H1 (cell line): ENCODE measurements around the gene SPCS3. TPM values are rescaled to one million over a fixed set of nuclear protein-coding genes. Genes with fewer than 3 reads are reported as not detected.

Experiments used
- CTCF ChIA-PET: fragments of 300-600 bp; sonication (Branson Sonifier 250); formaldehyde crosslinking; loops from one replicate; lab custom pipeline; 2021; ENCODE audit not compliant: partially characterized antibody; lab: Charles Lee
- POLR2A ChIA-PET: fragments of 300-600 bp; sonication (Branson Sonifier 250); formaldehyde crosslinking; loops from one replicate; lab custom pipeline; 2021; ENCODE audit warnings: inconsistent platforms; ENCODE audit not compliant: partially characterized antibody; lab: Charles Lee
- DNase-seq, 2 experiments: peaks; one replicate each; pipeline versions ENCODE4 v3.0.0 to v3.0.0-alpha.2; 2010 to 2022; ENCODE audit warnings: low spot score in 2 of 2, low read depth in 1 of 2, mixed read lengths in 1 of 2
- FAIRE-seq: peaks from 2 replicates; lab custom pipeline; 2011; peaks lifted over from hg19 to GRCh38; lab: Jason Lieb, UNC
- H2AFZ ChIP-seq: 2 replicates; pipeline ENCODE4 v1.8.1; 2012; ENCODE audit warnings: low read length, inconsistent platforms
- H2AK5ac ChIP-seq: 2 replicates; pipeline ENCODE4 v1.6.1; 2013; ENCODE audit warnings: low read depth, low read length
- H2BK120ac ChIP-seq: replicated peaks from 2 replicates; pipeline ENCODE3; 2013; ENCODE audit warnings: low read depth, low read length, inconsistent platforms
- H2BK12ac ChIP-seq: 2 replicates; pipeline ENCODE4 v1.6.1; 2013; ENCODE audit warnings: low read depth, low read length
- H2BK15ac ChIP-seq: 2 replicates; pipeline ENCODE4 v1.6.1; 2013; ENCODE audit warnings: low read length
- H2BK20ac ChIP-seq: 2 replicates; pipeline ENCODE4 v1.6.1; 2013; ENCODE audit warnings: low read length
- H2BK5ac ChIP-seq: 2 replicates; pipeline ENCODE4 v1.6.1; 2013; ENCODE audit warnings: low read depth, low read length
- H3K14ac ChIP-seq: 2 replicates; pipeline ENCODE4 v1.6.1; 2013; ENCODE audit warnings: inconsistent platforms; ENCODE audit not compliant: insufficient read length
- H3K18ac ChIP-seq: 2 replicates; pipeline ENCODE4 v1.6.1; 2013; ENCODE audit warnings: low read length; ENCODE audit errors: extremely low read depth
- H3K23ac ChIP-seq: 2 replicates; pipeline ENCODE4 v1.6.1; 2013; ENCODE audit warnings: inconsistent platforms; ENCODE audit not compliant: insufficient read length
- H3K23me2 ChIP-seq: 2 replicates; pipeline ENCODE4 v1.6.1; 2013; ENCODE audit warnings: low read depth, low read length
- H3K27ac ChIP-seq: 2 replicates; pipeline ENCODE4 v1.6.1; 2011; ENCODE audit warnings: low read depth, low read length, inconsistent platforms
- H3K27me3 ChIP-seq, 4 experiments: replicated peaks in 1 of 4; 1 replicate in 1 of 4; 2 replicates in 3 of 4; pipeline versions ENCODE4 v1.6.1 to v1.8.1; 2011 to 2013; ENCODE audit warnings: low read length in 3 of 4, mild to moderate bottlenecking in 3 of 4, inconsistent platforms in 2 of 4, mixed read lengths in 2 of 4, moderate library complexity in 1 of 4; ENCODE audit not compliant: control insufficient read depth in 3 of 4, insufficient read depth in 3 of 4; ENCODE audit errors: extremely low read depth in 1 of 4
- H3K36me3 ChIP-seq, 4 experiments: 2 replicates each; pipeline versions ENCODE4 v1.6.1 to v1.8.1; 2011 to 2013; ENCODE audit warnings: mild to moderate bottlenecking in 4 of 4, low read length in 3 of 4, moderate library complexity in 2 of 4, control low read depth in 1 of 4, inconsistent platforms in 1 of 4; ENCODE audit not compliant: insufficient read depth in 4 of 4, control insufficient read depth in 2 of 4
- H3K4ac ChIP-seq: replicated peaks from 2 replicates; pipeline ENCODE3; 2013; ENCODE audit warnings: low read length, low read depth, mixed read lengths, inconsistent platforms; ENCODE audit not compliant: insufficient read length
- H3K4me1 ChIP-seq, 4 experiments: replicated peaks in 1 of 4; 1 replicate in 1 of 4; 2 replicates in 3 of 4; pipeline versions ENCODE4 v1.6.1 to v1.8.1; 2011 to 2013; ENCODE audit warnings: low read length in 3 of 4, inconsistent platforms in 2 of 4, mixed read lengths in 1 of 4; ENCODE audit not compliant: insufficient read depth in 4 of 4, control insufficient read depth in 3 of 4
- H3K4me2 ChIP-seq, 2 experiments: 2 replicates each; pipeline versions ENCODE4 v1.6.1 to v1.8.1; 2011 to 2013; ENCODE audit warnings: low read depth in 2 of 2, low read length in 2 of 2, control low read depth in 1 of 2, inconsistent platforms in 1 of 2, mild to moderate bottlenecking in 1 of 2; ENCODE audit not compliant: insufficient read depth in 1 of 2
- H3K4me3 ChIP-seq, 4 experiments: fragments of 200-600, 300-600 bp in 1 of 4; sonication (generic), shearing (Covaris generic), sonication (Bioruptor Twin) in 1 of 4; 2 replicates each; pipeline versions ENCODE4 v1.5.1 to v1.8.1; 2011 to 2016; ENCODE audit warnings: low read length in 4 of 4, low read depth in 3 of 4, control low read depth in 2 of 4, inconsistent platforms in 2 of 4, mild to moderate bottlenecking in 2 of 4, mixed read lengths in 1 of 4, moderate library complexity in 1 of 4; ENCODE audit not compliant: insufficient read depth in 2 of 4; ENCODE audit errors: extremely low read depth in 1 of 4
- H3K56ac ChIP-seq: replicated peaks from 2 replicates; pipeline ENCODE3; 2013; ENCODE audit warnings: low read depth, mild to moderate bottlenecking, mixed read lengths, low read length, inconsistent platforms; ENCODE audit not compliant: insufficient read length
- H3K79me1 ChIP-seq: 2 replicates; pipeline ENCODE4 v1.6.1; 2013; ENCODE audit warnings: low read depth, low read length, control low read depth
- H3K79me2 ChIP-seq, 2 experiments: 2 replicates each; pipeline versions ENCODE4 v1.6.1 to v1.8.1; 2012 to 2013; ENCODE audit warnings: low read length in 2 of 2, mild to moderate bottlenecking in 2 of 2, inconsistent platforms in 1 of 2; ENCODE audit not compliant: insufficient read depth in 2 of 2, control insufficient read depth in 1 of 2
- H3K9ac ChIP-seq, 4 experiments: replicated peaks in 1 of 4; 1 replicate in 1 of 4; 2 replicates in 3 of 4; pipeline versions ENCODE4 v1.6.1 to v1.8.1; 2011 to 2013; ENCODE audit warnings: low read depth in 3 of 4, low read length in 3 of 4, control low read depth in 2 of 4, mild to moderate bottlenecking in 2 of 4, moderate library complexity in 2 of 4, inconsistent platforms in 1 of 4; ENCODE audit errors: extremely low read depth in 1 of 4
- H3K9me3 ChIP-seq, 2 experiments: 2 replicates each; pipeline versions ENCODE4 v1.6.1 to v1.8.1; 2012 to 2013; ENCODE audit warnings: mild to moderate bottlenecking in 2 of 2, moderate library complexity in 2 of 2, control low read depth in 1 of 2, inconsistent platforms in 1 of 2, low read depth in 1 of 2, low read length in 1 of 2, mixed read lengths in 1 of 2; ENCODE audit not compliant: insufficient read depth in 2 of 2
- H4K20me1 ChIP-seq, 2 experiments: replicated peaks in 1 of 2; 2 replicates each; pipeline versions ENCODE3 to v1.8.1; 2011 to 2013; ENCODE audit warnings: inconsistent platforms in 2 of 2, low read length in 2 of 2, mild to moderate bottlenecking in 1 of 2; ENCODE audit not compliant: insufficient read depth in 2 of 2, control insufficient read depth in 1 of 2
- H4K5ac ChIP-seq: 2 replicates; pipeline ENCODE4 v1.6.1; 2013; ENCODE audit warnings: low read length, low read depth, mixed read lengths, inconsistent platforms; ENCODE audit not compliant: insufficient read length
- H4K8ac ChIP-seq: 2 replicates; pipeline ENCODE4 v1.8.0; 2013; ENCODE audit warnings: mild to moderate bottlenecking, moderate library complexity, low read length, inconsistent platforms; ENCODE audit not compliant: insufficient read depth; ENCODE audit errors: extremely low read depth
- H4K91ac ChIP-seq: replicated peaks from 2 replicates; pipeline ENCODE3; 2013; ENCODE audit warnings: low read length, mixed read lengths, inconsistent platforms; ENCODE audit not compliant: insufficient read length
- CHD1 ChIP-seq: IDR thresholded peaks from 2 replicates; pipeline ENCODE4 v1.6.1; 2012; ENCODE audit warnings: low read depth, low read length, improper control_type of control experiment
- EGR1 ChIP-seq: IDR thresholded peaks from 2 replicates; pipeline ENCODE4 v1.6.1; 2011; ENCODE audit warnings: low read depth, low read length, borderline replicate concordance
- FOSL1 ChIP-seq: IDR thresholded peaks from 2 replicates; pipeline ENCODE4 v1.6.1; 2011; ENCODE audit warnings: mild to moderate bottlenecking, low read depth, low read length, moderate library complexity; ENCODE audit not compliant: insufficient read depth
- HDAC2 ChIP-seq, 2 experiments: fragments of 300-600 bp in 1 of 2; sonication (generic) in 1 of 2; IDR thresholded peaks; 2 replicates each; pipeline ENCODE4 v1.6.1; 2011 to 2012; ENCODE audit warnings: low read depth in 2 of 2, low read length in 2 of 2, mild to moderate bottlenecking in 2 of 2, moderate library complexity in 2 of 2, borderline replicate concordance in 1 of 2, inconsistent platforms in 1 of 2
- POU5F1 ChIP-seq: IDR thresholded peaks from 2 replicates; pipeline ENCODE4 v1.6.1; 2011; ENCODE audit warnings: low read depth, mild to moderate bottlenecking, low read length, moderate library complexity
- RNF2 ChIP-seq: fragments of 200-900, 300-1000 bp; sonication (generic); IDR thresholded peaks from 2 replicates; pipeline ENCODE4 v1.7.1; 2016; ENCODE audit warnings: borderline replicate concordance, low read depth, mild to moderate bottlenecking, antibody characterized with exemption, low read length; ENCODE audit not compliant: poor library complexity, severe bottlenecking; ENCODE audit errors: missing control alignments
- SAP30 ChIP-seq: fragments of 300-600 bp; sonication (generic); IDR thresholded peaks from 2 replicates; pipeline ENCODE4 v1.7.1; 2012; ENCODE audit warnings: low read length, moderate library complexity, mild to moderate bottlenecking, inconsistent platforms; ENCODE audit not compliant: insufficient read depth, insufficient replicate concordance
- SP1 ChIP-seq: IDR thresholded peaks from 2 replicates; pipeline ENCODE4 v1.6.1; 2011; ENCODE audit warnings: low read depth, low read length
- SRF ChIP-seq: IDR thresholded peaks from 2 replicates; pipeline ENCODE4 v1.6.1; 2011; ENCODE audit warnings: mild to moderate bottlenecking, low read depth, low read length, moderate library complexity
- TAF7 ChIP-seq: optimal IDR thresholded peaks from 2 replicates; pipeline ENCODE3; 2011; ENCODE audit warnings: low read depth, mild to moderate bottlenecking, inconsistent platforms, low read length, moderate library complexity, borderline replicate concordance
- TBP ChIP-seq: IDR thresholded peaks from 2 replicates; pipeline ENCODE4 v1.6.1; 2011; ENCODE audit warnings: low read depth, low read length, improper control_type of control experiment
- WGBS, 2 experiments: shearing (Covaris generic) in 1 of 2; methylation state at CpG; one replicate each; pipeline versions ENCODE4 v1.1.6 to v1.1.7; 2013 to 2015; ENCODE audit warnings: low lambda C conversion rate in 2 of 2, mixed read lengths in 2 of 2, inconsistent platforms in 1 of 2, low coverage in 1 of 2, missing lambda C conversion rate in 1 of 2; ENCODE audit not compliant: insufficient replicate concordance in 2 of 2, insufficient coverage in 1 of 2, insufficient read length in 1 of 2; ENCODE audit errors: extremely low coverage in 1 of 2, missing lambda C conversion rate in 1 of 2; 5-methylcytosine and 5-hydroxymethylcytosine counted together
- polyA plus RNA-seq, 7 experiments: library from polyadenylated mRNA; depleted of rRNA in 3 of 7; stranded (reverse) in 5 of 7; unstranded in 2 of 7; fragments of >200 nt in 5 of 7; fragments of 200-250 nt in 2 of 7; gene quantifications; 1 replicate in 5 of 7; 2 replicates in 1 of 7; 4 replicates in 1 of 7; pipeline versions ENCODE4 v1.2.1 to v1.2.3, GENCODE V29; 2011 to 2013; ENCODE audit warnings: missing spikeins in 2 of 7, mixed read lengths in 2 of 7
- total RNA-seq: library from RNA; stranded (reverse); fragmentation: NEBNext Ultra II Directional; extraction: Animal tissue kit (Norgen Biotek cat#: 25700); gene quantifications from 2 replicates; pipeline ENCODE4 v1.2.1, GENCODE V29; 2021

The SPCS3 gene
- total and polyA plus RNA-seq, 2 of the 8 experiments (the other 6 are each of a cell fraction or from before 2014, with no cell fraction given) = 18.4 to 117 TPM

- Histone ChIP-seq H3K23ac (no peak overlapping the region), H2AFZ (no peak overlapping the region), H3K9ac (no peak overlapping the region), H3K9me3 (no peaks in the 10 kb centered on the region), H4K91ac (no peak overlapping the region), H3K4me2 (no peak overlapping the region), H3K79me1 (no peaks in the 10 kb centered on the region), H3K4ac (no peak overlapping the region), H2BK120ac (no peak overlapping the region), H2BK20ac (no peak overlapping the region), H3K27ac (no peak overlapping the region), H3K14ac (no peak overlapping the region), H4K20me1 (no peaks in the 10 kb centered on the region), H2BK15ac (no peak overlapping the region), H3K18ac (no peak overlapping the region; the same call in 1 of the 2 replicates), H3K79me2 (no peaks in the 10 kb centered on the region), H2BK12ac (no peak overlapping the region), H3K23me2 (no peaks in the 10 kb centered on the region), H4K8ac (no peak overlapping the region), H3K4me1 (no peaks in the 10 kb centered on the region), H2AK5ac (no peak overlapping the region), H3K4me3 (no peak overlapping the region), H3K56ac (no peak overlapping the region), H3K36me3 (no peaks in the 10 kb centered on the region), H3K27me3 (peaks cover 0 to 10% (median 3%) of the 10 kb centered on the region in 4 experiments; a peak in 5 of 7 replicates), H2BK5ac (no peak overlapping the region), H4K5ac (no peak overlapping the region)
- 85% methylated on average over 2 of the region's 2 CpGs; no CpG with 5 or more reads in 1 of the 2 experiments for WGBS, 2 experiments
- FAIRE-seq (no peak), DNase-seq (no peak)
- ChIA-PET POLR2A (interaction anchor here (1.6 kb wide), 1 partner anchor 16 kb away, joined by 3 read pairs; no protein-coding TSS in a partner anchor), CTCF (interaction anchor here (1.1 to 2.5 kb wide), 2 partner anchors 38 to 97 kb away, joined by 4 to 7 read pairs; no protein-coding TSS in a partner anchor)
- no peak for TF ChIP-seq TBP
- no peak for TF ChIP-seq EGR1
- TF ChIP-seq HDAC2 (IDR thresholded peaks at IDR 0.05; ENCODE audit: borderline replicate concordance in 1 of 2, low read depth in 2 of 2, low read length in 2 of 2) = no peak
- no peak for TF ChIP-seq FOSL1
- no peak for TF ChIP-seq TAF7
- no peak for TF ChIP-seq POU5F1
- TF ChIP-seq CHD1 = no peak
- TF ChIP-seq RNF2 = no peak
- no peak for TF ChIP-seq SAP30
- no peak for TF ChIP-seq SRF
- TF ChIP-seq SP1 = no peak
Measured at GRCh38 chr4:176302283-176303275, 17.2 kb upstream of the SPCS3 start.
